Activated CD4-positive, CD25-positive, alpha-beta regulatory T cell treated with anti-CD3 and anti-CD28 coated beads, Interleukin-2, amount 50 U/mL, for 16 hours (primary cell): ENCODE results near the gene NSG2.

ENCODE experiments used
- DNase-seq: peaks from one replicate; pipeline ENCODE4 v3.0.0-alpha.2; 2020; ENCODE audit warnings: low read depth, low spot score

The NSG2 gene

DNA sequence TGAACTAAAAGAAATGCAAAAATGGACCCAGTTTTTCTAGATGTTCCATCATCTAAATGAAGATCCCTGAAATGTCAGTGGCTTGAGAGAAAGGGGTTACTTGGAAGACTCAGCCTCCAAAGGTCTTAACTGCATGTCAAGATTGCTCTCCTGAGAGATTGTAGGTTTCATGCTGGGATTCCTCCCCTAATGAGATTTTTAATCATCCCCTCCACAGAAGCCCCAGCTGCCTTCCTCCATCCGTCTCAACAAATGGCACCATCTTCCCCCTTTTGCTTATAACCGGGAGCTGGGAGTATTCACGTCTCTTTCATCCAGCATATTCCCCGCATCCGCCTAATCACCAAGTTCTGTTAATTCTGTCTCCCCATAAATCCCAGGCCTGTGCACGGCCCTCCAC, 104.5 kb downstream of the NSG2 start:
- no peak for DNase-seq

DNA sequence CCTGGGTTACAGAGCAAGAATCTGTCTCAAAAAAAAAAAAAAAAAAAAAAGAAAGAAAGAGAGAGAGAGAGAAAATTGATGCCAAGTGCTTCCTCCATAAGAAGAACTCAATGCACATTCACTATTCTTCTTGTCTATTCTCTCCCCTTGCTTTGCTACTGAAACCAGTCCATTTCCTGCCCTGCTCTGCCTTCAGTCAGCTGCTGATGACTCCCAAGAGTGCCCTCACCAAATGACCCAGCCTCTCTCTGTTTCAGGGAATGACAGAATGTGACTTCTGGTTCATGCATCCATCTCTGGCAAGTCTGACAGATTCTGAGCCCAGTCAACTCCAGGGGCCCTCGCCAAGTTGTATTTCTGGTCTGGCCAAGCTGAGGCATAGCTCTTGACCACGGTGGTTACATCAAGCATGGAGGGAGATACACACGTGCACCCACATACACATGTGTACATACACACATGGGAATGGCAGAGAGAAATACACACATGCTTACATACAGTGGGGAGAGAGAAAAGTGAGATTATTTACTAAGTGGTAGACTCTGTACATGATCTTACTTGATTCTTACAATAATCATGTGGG, 106.2 kb downstream of the NSG2 start:
- DNase-seq = no peak

DNA sequence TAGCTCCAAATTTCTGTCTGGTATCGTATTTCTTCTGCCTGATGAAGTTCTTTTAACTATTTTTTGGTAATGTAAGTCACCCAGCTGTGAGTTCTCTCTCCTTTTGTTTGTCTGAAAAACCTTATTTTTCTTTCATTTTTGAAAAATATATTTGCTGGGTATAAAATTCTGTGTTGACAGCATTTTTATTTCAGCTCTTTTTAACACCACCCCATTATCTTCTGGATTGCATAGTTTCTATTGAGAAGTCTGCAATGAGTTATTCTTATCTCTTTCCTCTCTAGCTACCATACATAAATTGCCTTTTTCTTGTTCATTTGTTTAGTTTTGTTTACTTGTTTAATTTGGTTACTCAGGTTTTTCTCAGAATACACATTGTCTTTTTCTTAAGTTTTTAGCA, 109.1 kb downstream of the NSG2 start:
- no peak for DNase-seq

DNA sequence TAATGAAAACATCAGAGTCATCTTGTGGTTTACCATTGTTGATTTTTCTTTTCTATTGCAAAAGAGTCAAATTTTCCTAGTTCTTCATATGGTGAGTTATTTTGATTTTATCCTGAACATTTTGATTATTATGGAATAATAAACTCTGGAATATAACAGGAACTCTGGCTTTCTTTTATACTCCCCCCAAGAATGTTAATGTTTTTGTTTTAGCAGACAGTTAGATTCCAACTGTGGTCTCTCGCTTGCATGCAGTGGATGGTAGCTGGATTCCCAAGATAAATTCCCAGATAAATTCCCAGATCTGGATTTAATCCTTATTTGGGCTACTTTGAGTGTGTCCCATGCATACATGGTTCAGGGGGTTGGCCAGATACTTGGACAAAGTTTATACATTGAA, 109.8 kb downstream of the NSG2 start:
- no peak for DNase-seq

DNA sequence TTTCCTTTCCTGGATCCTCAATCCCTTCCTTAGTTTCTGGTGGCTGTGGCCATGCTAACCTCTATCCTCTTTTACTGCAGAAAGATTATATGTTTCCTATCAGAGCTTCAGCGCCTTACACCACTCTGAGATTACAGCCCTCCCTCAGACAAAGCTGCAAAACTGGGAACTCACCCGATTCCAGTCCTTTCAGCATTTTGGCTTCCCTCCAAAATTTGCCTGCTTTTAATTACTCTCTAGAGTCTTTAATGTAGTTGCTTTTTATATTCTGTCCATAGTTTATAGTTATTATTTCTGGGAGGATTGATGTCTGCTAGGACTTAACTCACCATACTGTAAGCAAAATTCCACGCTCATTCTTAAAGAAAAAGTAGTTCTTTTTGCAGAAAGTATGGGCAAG, 110.2 kb downstream of the NSG2 start:
- DNase-seq = no peak

DNA sequence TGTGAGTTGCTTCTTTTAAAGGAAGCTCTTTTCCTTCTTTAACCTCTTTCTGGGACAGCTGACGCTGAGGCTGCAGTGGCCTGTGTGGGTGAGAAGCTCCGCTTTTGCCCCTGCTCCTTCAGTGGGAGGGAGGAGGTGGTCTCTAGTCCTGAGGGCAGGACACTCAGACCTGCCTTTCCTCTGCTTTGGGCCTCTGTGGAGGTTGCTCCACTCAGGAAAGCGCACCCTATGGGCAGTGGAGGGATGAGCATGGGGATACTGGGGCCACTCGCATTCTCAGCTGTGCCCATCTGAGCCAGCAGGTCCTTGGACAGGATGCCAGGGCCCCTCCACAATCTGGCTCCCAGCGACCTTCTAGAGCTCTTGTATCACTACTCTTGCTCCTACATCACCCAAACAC, 111.5 kb downstream of the NSG2 start:
- no peak for DNase-seq
